GM12872 (cell line): Measurements from ENCODE around the gene RPH3AL.

ENCODE experiments used
- TF ChIP-seq, protein P1 (sequence below): IDR thresholded peaks from 3 replicates; pipeline ENCODE4 v1.5.1; 2011; ENCODE audit warnings: low read depth, mild to moderate bottlenecking, low read length, moderate library complexity; ENCODE audit not compliant: insufficient read depth

The RPH3AL gene

DNA sequence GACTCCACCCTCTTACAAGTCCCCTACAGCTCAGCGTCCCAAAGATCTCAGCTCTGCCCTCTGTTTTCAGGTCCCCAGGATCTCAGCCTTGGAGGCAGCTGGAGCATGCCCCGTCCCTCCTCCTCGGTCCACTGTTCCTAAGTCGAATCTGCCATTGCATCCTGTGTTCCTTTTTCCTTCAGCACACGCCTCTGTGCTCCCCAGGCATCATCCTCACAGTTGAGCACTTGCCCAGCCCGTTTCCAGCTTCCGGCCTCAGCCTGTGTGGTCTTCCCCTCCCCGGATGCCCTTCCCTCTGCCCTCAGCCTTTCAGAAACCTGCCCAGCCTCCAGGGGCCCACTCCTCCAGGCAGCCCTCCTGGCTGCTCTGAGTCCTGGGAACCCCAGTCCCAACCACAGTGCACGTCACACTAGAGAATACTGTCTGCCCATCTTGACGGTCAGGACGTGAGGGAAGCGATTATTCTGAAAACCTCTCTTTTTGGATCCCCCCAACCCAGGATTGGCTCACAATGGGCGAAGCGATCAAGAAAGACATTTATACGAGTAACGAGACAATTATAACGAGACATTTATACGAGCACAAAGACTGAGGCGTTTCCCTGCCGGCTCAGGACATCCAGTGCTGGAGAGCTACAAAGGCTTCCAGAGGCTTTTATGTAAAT, 41.4 kb downstream of the RPH3AL start:
- TF ChIP-seq, protein P1, sequence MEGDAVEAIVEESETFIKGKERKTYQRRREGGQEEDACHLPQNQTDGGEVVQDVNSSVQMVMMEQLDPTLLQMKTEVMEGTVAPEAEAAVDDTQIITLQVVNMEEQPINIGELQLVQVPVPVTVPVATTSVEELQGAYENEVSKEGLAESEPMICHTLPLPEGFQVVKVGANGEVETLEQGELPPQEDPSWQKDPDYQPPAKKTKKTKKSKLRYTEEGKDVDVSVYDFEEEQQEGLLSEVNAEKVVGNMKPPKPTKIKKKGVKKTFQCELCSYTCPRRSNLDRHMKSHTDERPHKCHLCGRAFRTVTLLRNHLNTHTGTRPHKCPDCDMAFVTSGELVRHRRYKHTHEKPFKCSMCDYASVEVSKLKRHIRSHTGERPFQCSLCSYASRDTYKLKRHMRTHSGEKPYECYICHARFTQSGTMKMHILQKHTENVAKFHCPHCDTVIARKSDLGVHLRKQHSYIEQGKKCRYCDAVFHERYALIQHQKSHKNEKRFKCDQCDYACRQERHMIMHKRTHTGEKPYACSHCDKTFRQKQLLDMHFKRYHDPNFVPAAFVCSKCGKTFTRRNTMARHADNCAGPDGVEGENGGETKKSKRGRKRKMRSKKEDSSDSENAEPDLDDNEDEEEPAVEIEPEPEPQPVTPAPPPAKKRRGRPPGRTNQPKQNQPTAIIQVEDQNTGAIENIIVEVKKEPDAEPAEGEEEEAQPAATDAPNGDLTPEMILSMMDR, result no peak

DNA sequence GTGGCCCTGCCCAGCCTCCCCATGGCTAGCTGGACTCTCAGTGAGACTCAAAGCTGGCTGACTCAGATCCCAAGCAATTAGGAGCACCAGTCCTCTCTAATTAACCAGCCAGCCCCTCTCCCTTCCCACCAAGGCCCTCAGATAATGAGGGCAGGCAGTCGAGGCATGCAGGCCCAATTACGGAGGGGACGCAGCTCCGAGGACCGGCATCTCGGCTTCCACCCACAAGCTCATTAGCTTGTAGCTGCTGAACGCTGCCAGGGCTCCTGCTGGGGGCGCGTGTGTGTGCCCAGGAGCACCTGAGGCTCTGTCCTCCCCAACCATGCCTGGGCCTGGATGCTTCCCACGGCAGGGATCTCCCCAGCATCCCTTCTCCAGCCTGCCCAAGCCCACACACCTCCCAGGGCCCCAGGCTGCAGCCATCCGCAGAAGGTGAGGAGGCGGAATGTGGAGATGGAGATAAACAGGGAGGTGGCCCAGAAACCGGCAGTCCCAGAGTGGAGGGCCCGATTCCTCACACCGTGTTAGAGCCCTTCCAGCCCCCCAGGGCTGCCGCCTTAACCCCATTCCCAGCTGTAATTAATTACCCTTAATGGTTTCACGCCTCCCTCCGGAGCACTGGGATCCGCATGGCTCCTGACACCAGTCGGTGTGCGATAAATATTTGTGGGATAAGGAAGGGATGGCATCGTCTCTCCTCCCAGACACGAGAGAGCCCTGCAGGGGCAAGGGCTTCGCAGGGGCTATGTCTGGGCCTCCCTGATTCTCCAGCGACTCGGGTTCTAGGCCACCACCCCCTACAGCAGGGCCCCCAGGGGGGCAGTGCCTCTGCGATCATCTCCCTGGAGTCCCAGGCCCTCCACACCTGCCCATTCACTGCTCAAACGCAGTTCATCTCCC, 42.2 kb downstream of the RPH3AL start:
- TF ChIP-seq, protein P1, result no peak

DNA sequence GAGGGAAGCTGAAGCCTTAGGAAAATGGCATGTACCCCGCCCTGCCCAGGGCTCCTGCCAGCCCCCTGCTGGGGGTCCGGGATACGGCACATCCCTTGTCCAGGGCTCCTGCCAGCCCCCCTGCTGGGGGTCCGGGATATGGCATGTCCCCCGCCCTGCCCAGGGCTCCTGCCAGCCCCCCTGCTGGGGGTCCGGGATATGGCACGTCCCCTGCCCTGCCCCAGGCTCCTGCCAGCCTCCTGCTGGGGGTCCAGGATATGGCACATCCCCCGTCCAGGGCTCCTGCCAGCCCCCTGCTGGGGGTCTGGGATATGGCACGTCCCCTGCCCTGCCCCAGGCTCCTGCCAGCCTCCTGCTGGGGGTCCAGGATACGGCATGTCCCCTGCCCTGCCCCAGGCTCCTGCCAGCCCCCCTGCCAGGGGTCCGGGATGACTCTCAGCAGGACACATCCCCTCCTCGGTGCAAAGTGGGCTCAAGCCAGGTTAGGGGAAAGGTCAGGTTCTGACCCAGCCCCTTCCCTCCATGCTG, 43.2 kb downstream of the RPH3AL start:
- TF ChIP-seq, protein P1, result peak; percentile 66; the same call in 2 of the 3 replicates

DNA sequence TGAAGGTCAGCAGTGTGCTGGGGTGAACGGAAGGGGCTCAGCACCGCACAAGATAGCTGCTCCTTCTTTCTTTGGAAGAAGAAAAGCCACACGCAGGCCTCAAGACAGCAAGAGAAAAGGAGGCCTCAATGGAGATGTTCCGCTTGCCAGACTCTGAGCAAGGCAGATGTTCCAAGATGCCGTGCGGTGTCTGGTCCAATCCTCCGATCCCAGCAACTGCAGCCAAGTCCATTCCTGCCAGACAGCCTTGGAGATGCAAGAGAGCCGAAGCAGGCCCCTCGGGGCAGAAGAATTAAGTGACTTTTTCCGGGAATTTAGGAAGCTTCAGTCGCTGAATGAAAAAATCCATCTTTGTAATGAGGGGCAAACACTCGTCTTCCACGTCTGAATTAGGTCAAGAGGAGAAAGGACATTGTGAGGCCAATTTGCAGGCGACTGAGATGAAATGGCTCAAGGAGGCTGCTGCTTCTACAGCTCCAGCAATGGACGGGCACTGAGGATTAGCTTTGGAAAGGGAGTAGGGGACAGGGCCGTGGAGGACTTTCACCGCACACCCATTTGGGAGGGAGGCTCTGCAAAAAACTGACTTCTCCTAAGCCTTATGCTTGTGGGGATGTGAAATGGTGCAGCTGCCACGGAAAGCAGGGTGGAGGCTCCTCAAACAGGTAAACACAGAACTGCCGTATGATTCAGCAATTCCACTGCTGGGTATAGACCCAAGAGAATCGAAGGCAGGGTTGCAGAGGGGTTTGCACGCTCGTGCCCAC, 44.7 kb downstream of the RPH3AL start:
- TF ChIP-seq, protein P1, result no peak

DNA sequence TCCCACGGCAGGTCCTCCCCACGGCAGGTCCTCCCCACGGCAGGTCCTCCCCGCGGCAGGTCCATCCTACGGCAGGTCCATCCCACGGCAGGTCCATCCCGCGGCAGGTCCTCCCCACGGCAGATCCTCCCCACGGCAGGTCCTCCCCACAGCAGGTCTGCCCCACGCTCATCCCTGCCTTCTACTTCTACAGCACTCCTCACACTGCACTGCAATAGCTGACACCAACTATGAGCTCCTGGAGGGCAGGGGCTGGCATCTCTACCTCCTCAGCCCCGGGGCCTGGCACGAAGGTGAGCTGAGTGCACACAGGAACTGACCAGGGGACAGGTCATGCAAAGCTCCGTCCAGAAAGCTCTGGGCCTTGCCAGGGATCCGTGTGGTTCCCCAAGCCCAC, 45.3 kb downstream of the RPH3AL start:
- TF ChIP-seq, protein P1, result no peak

DNA sequence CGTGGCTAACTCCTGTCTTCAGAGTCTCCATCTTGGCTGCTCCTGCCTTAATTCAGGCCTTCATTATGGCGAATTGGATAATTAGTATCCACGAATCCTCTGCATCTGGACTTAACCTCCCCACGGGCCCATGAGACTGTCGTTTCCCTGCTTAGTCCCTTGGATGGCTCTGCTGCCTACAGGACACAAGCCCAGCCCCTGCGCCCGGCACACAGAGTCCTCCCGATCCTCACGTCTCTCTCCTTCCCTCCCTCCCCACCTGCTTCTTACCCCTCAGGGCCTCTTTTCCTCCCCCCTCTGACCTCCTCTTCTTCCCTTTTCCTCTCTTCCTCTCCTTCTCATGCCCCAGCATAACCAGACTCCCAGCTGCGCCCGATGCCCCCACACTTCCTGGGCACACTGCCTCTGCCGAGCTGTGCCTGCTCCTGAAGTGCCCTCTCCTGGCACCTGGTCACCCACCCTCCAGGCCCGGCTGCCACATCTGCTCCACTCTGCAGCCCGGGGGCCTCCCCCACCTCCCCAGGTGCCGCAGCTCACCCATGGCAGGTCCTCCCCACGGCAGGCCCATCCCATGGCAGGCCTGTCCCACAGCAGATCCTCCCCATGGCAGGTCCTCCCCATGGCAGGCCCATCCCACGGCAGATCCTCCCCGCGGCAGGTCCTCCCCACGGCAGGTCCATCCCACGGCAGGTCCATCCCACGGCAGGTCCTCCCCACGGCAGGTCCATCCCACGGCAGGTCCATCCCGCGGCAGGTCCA, 45.9 kb downstream of the RPH3AL start:
- TF ChIP-seq, protein P1, result no peak
